DOHH2 (cell line): ENCODE data around the gene CERS6.

Experiments
- CTCF ChIP-seq: fragments of 200-600 bp; sonication (generic); IDR thresholded peaks from one replicate; pipeline ENCODE4 v1.5.1; 2014; ENCODE audit warnings: antibody characterized with exemption, mild to moderate bottlenecking, low read depth, low read length; ENCODE audit not compliant: poor library complexity, severe bottlenecking
- EZH2phosphoT487 ChIP-seq: fragments of 200-600 bp; sonication (generic); IDR thresholded peaks from 2 replicates; pipeline ENCODE4 v1.6.1; 2017; ENCODE audit warnings: borderline replicate concordance, mild to moderate bottlenecking, antibody characterized with exemption, low read length, moderate library complexity, mixed read lengths

- TF ChIP-seq EZH2phosphoT487 (no peak), CTCF (no peak)
Observed at GRCh38 chr2:168500516-168500915, 44.4 kb downstream of the CERS6 start.
